ENCODE measurements around the gene CCNQ. TPM values are rescaled to one million over a fixed set of nuclear protein-coding genes. Genes with fewer than 3 reads are reported as not detected.

The CCNQ gene
- total RNA-seq, 3 donors from 2014 or later, result 13.1 to 19.9 (median 16.0) TPM

GRCh38 chrX:153612413-153612812 lies 13.5 kb upstream of the CCNQ start:
- Histone ChIP-seq H3K4me3 (no peak overlapping the region), H3K4me1 (ENCODE audit: low read depth) (no peaks in the 10 kb centered on the region), H3K36me3 (ENCODE audit: low read depth) (no peaks in the 10 kb centered on the region), H3K9me3 (no peaks in the 10 kb centered on the region)
- intact Hi-C loops (cut with DNase I, micrococcal nuclease), result no loop called here
- ATAC-seq (no peak), DNase-seq (no peak)
- no peak for TF ChIP-seq CTCF (IDR thresholded peaks at IDR 0.05)

GRCh38 chrX:153611298-153612095 lies 12.6 kb upstream of the CCNQ start:
- Histone ChIP-seq H3K36me3 (ENCODE audit: low read depth) (no peaks in the 10 kb centered on the region), H3K4me1 (ENCODE audit: low read depth) (no peaks in the 10 kb centered on the region), H3K9me3 (no peaks in the 10 kb centered on the region), H3K4me3 (no peak overlapping the region)
- ATAC-seq (no peak), DNase-seq (no peak)
- TF ChIP-seq CTCF (IDR thresholded peaks at IDR 0.05), result no peak
- intact Hi-C loops (cut with DNase I, micrococcal nuclease), result no loop called here

- H3K4me3 ChIP-seq, result no peak overlapping the region
Measured at GRCh38 chrX:153610836-153611213, 11.9 kb upstream of the CCNQ start.

GRCh38 chrX:153609917-153610835 lies 11.2 kb upstream of the CCNQ start:
- no peak overlapping the region for H3K4me3 ChIP-seq
- no peaks in the 10 kb centered on the region for H3K9me3 ChIP-seq
- intact Hi-C loops (cut with DNase I, micrococcal nuclease), result no loop called here
- no peaks in the 10 kb centered on the region for H3K36me3 ChIP-seq (ENCODE audit: low read depth)
- DNase-seq, result peak; percentile 74 to 80 (median 78)
- TF ChIP-seq CTCF (IDR thresholded peaks at IDR 0.05), result peak; percentile 46
- H3K4me1 ChIP-seq (ENCODE audit: low read depth), result no peaks in the 10 kb centered on the region
- peak; percentile 91 for ATAC-seq

More at GRCh38 chrX:153610836-153611213, 11.9 kb upstream of the CCNQ start:
- Histone ChIP-seq H3K4me1 (ENCODE audit: low read depth) (no peaks in the 10 kb centered on the region), H3K9me3 (no peaks in the 10 kb centered on the region), H3K36me3 (ENCODE audit: low read depth) (no peaks in the 10 kb centered on the region)
- intact Hi-C loops (cut with DNase I, micrococcal nuclease), result no loop called here
- DNase-seq (no peak), ATAC-seq (peak; percentile 13)
- no peak for TF ChIP-seq CTCF (IDR thresholded peaks at IDR 0.05)

GRCh38 chrX:153608806-153609205 lies 9.9 kb upstream of the CCNQ start:
- Histone ChIP-seq H3K9me3 (no peaks in the 10 kb centered on the region), H3K36me3 (ENCODE audit: low read depth) (no peaks in the 10 kb centered on the region), H3K4me1 (ENCODE audit: low read depth) (no peaks in the 10 kb centered on the region), H3K4me3 (no peak overlapping the region)
- no peak for TF ChIP-seq CTCF (IDR thresholded peaks at IDR 0.05)
- DNase-seq (no peak), ATAC-seq (no peak)
- intact Hi-C loops (cut with DNase I, micrococcal nuclease), result no loop called here

Data from mucosa of descending colon (tissue), 3 donors.